Mucosa of descending colon (tissue), 3 donors: Measurements from ENCODE around the gene POLR2J. TPM values are rescaled to one million over a fixed set of nuclear protein-coding genes. Genes with fewer than 3 reads are reported as not detected.

Experiments
- ATAC-seq: fragments of 200-7000 bp; cut with Tn5 transposase; one replicate; pipeline ENCODE4 v1.9.1; 2020; ENCODE audit warnings: mild to moderate bottlenecking, moderate library complexity
- DNase-seq, 3 donors: peaks; one replicate each; pipeline ENCODE4 v3.0.0-alpha.2; 2020
- H3K36me3 ChIP-seq: fragments of 200-600 bp; one replicate; pipeline ENCODE4 v1.8.0; 2021; ENCODE audit warnings: low read depth, mild to moderate bottlenecking
- H3K4me1 ChIP-seq: fragments of 200-600 bp; one replicate; pipeline ENCODE4 v1.8.0; 2021; ENCODE audit warnings: low read depth, mild to moderate bottlenecking
- H3K4me3 ChIP-seq: fragments of 200-600 bp; one replicate; pipeline ENCODE4 v1.8.0; 2021; ENCODE audit warnings: mild to moderate bottlenecking
- H3K9me3 ChIP-seq: fragments of 200-600 bp; one replicate; pipeline ENCODE4 v1.8.0; 2021; ENCODE audit warnings: mild to moderate bottlenecking
- intact Hi-C, 2 donors: fragments of 100-400 bp; cut with DNase I in 1 of 2; cut with micrococcal nuclease in 1 of 2; formaldehyde crosslinking; loops; one replicate each; pipeline versions ENCODE4 v1.11.0 to v1.11.1; 2022; cut with DNase I, micrococcal nuclease
- total RNA-seq, 3 donors: library from RNA; stranded (reverse); fragmentation: NEBNext Ultra II Directional in 2 of 3; extraction: Animal tissue kit (Norgen Biotek cat#: 25700) in 2 of 3; gene quantifications; one replicate each; pipeline versions ENCODE4 v1.2.1 to v1.2.4, GENCODE V29; 2021 to 2023
- TF ChIP-seq, protein P1 (sequence below): fragments of 200-600 bp; IDR thresholded peaks from one replicate; pipeline ENCODE4 v1.8.0; 2022; ENCODE audit warnings: antibody characterized with exemption, mild to moderate bottlenecking
- donor health status: DM: no; HTN: no; CAD: no; lungs with moderate emphysema.
- donor health status: DM: no; HTN: no; CAD: no.
- donor health status: DM: no; HTN: yes; CAD: no.

Gene POLR2J
- total RNA-seq, 3 donors from 2014 or later: 44.0 to 59.3 (median 45.6) TPM

DNA sequence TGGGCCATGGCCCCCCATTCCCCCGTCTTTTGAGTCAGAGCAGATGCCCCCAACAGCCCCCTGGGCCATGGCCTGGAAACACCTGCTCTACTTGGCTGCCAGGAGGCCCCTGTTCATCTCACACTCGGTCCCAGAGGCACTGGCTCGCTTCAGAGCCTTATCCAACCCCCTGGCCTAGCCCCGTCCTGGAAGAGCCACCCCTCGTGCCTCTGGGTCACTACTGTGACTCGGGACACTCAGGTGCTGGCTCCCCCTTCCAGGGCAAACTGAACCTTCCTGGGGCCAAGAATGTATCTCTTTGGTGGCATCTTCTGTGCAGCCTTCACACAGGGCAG lies 7.0 kb downstream of the POLR2J start:
- H3K4me1 ChIP-seq: peaks cover 11% of the 10 kb centered on the region
- no peaks in the 10 kb centered on the region for H3K36me3 ChIP-seq
- intact Hi-C loops: no loop called here
- ATAC-seq: no peak
- DNase-seq: peak in 1 of 3 donors; percentile 42
- no peaks in the 10 kb centered on the region for H3K9me3 ChIP-seq
- TF ChIP-seq, protein P1, sequence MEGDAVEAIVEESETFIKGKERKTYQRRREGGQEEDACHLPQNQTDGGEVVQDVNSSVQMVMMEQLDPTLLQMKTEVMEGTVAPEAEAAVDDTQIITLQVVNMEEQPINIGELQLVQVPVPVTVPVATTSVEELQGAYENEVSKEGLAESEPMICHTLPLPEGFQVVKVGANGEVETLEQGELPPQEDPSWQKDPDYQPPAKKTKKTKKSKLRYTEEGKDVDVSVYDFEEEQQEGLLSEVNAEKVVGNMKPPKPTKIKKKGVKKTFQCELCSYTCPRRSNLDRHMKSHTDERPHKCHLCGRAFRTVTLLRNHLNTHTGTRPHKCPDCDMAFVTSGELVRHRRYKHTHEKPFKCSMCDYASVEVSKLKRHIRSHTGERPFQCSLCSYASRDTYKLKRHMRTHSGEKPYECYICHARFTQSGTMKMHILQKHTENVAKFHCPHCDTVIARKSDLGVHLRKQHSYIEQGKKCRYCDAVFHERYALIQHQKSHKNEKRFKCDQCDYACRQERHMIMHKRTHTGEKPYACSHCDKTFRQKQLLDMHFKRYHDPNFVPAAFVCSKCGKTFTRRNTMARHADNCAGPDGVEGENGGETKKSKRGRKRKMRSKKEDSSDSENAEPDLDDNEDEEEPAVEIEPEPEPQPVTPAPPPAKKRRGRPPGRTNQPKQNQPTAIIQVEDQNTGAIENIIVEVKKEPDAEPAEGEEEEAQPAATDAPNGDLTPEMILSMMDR: no peak
- H3K4me3 ChIP-seq: no peak overlapping the region

DNA sequence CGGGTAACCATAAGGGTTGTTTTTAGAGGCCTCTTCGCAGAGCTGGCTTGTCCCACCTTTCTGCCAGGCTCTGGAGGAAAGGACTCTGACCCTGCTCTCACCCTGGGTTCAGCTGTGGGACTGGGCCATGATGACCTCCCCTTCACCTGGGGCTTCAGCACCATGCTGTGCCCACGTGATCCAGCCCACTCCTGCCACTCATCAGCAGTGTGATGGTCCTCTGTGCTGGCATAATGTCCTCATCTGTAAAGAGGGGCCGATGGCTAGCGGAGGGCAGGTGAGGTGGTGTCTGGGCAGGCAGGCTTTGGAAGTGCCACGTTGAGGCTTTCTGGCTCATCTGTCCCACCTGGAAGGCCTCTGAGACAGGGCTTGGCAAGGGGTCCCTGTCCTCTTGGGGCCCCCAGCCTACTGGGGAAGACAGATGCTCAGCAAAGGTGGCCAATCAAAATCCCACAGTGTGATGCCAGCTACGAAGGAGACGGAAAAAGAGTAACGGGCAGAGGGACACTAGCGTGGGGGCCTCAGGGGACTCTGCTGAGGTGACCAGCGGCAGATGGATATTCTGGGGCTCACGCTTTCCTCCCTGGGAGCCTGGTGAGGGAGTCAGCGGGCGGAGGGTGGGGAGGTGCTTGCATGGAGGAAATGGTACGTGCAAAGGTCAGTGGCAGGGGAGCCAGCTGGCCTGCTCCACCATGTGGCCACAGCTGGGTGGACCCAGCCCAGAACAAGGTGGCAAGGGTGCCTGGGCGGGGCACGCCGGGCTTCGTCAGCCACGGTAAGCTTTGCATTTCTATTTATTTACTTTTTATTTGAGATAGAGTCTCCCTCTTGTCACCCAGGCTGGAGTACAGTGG lies 8.5 kb downstream of the POLR2J start:
- peak; percentile 91 for ATAC-seq
- Histone ChIP-seq H3K36me3 (no peaks in the 10 kb centered on the region), H3K4me3 (no peak overlapping the region), H3K9me3 (no peaks in the 10 kb centered on the region), H3K4me1 (peaks cover 11% of the 10 kb centered on the region)
- TF ChIP-seq, protein P1: no peak
- DNase-seq: peak; percentile 86 to 89 (median 87)
- intact Hi-C loops: no loop called here

DNA sequence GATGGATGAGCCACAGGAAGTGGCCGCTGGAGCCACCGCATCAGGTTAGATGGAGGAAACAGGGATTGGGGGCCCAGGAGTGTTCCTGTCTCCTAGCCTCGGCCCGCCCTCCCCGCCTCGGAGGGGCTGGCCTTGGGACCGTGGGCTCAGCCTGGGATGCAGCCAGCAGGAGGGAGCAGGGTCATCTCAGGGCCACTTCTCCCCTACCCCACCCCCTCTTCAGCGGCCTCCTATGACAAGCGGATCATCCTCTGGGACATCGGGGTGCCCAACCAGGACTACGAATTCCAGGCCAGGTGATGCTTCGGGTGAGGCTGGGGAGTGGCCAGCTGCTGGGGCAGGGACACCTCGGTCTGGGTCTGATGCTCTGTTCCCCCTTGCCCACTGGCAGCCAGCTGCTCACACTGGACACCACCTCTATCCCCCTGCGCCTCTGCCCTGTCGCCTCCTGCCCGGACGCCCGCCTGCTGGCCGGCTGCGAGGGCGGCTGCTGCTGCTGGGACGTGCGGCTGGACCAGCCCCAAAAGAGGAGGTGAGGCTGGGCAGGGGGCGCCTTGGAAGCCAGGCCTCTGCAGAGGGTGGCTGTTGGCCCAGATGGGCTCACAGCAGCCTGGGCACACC lies 9.3 kb downstream of the POLR2J start:
- DNase-seq (peak in 2 of 3 donors; percentile 33 to 48), ATAC-seq (no peak)
- no peak overlapping the region for H3K4me3 ChIP-seq
- H3K36me3 ChIP-seq: no peaks in the 10 kb centered on the region
- TF ChIP-seq, protein P1: no peak
- intact Hi-C loops: no loop called here
- H3K4me1 ChIP-seq: peaks cover 11% of the 10 kb centered on the region
- no peaks in the 10 kb centered on the region for H3K9me3 ChIP-seq

DNA sequence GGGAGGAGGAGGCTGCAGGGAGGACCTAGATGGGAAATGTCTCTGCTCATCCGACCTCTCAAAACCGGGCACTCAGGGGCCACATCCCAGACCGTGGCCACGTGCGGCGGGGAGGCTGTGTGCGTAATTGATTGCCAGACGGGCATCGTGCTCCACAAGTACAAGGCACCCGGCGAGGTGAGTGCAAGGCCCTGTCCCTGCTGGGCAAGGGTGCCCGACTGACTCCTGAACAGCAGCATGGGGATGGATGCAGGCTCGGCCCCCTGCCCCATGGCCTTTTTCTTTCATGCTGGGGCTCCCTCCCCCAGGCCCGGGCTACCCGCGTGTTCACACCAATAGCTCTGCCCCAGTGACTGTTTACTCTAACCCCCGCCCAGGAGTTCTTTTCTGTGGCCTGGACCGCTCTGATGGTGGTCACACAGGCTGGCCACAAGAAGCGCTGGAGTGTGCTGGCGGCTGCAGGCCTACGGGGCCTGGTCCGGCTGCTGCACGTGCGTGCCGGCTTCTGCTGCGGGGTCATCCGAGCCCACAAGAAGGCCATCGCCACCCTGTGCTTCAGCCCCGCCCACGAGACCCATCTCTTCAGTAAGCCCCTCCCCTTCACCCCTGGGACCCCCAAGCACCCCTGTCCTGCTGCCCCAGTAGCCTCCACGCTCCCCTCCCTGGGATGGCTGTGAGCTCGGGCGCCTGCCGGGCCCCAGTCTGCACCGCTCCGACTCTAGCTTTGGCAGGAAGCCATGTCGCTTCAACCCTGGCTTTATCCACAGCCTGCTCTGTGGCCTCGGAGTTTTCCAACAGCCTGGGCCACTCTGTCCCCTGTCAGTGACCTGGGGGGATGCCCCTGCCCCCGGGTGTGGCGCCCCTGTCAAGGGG lies 10.0 kb downstream of the POLR2J start:
- no peaks in the 10 kb centered on the region for H3K9me3 ChIP-seq
- intact Hi-C loops: no loop called here
- H3K4me1 ChIP-seq: peaks cover 16% of the 10 kb centered on the region
- no peak overlapping the region for H3K4me3 ChIP-seq
- peak in 2 of 3 donors; percentile 30 to 56 for DNase-seq
- H3K36me3 ChIP-seq: no peaks in the 10 kb centered on the region
- TF ChIP-seq, protein P1: no peak
- ATAC-seq: no peak

DNA sequence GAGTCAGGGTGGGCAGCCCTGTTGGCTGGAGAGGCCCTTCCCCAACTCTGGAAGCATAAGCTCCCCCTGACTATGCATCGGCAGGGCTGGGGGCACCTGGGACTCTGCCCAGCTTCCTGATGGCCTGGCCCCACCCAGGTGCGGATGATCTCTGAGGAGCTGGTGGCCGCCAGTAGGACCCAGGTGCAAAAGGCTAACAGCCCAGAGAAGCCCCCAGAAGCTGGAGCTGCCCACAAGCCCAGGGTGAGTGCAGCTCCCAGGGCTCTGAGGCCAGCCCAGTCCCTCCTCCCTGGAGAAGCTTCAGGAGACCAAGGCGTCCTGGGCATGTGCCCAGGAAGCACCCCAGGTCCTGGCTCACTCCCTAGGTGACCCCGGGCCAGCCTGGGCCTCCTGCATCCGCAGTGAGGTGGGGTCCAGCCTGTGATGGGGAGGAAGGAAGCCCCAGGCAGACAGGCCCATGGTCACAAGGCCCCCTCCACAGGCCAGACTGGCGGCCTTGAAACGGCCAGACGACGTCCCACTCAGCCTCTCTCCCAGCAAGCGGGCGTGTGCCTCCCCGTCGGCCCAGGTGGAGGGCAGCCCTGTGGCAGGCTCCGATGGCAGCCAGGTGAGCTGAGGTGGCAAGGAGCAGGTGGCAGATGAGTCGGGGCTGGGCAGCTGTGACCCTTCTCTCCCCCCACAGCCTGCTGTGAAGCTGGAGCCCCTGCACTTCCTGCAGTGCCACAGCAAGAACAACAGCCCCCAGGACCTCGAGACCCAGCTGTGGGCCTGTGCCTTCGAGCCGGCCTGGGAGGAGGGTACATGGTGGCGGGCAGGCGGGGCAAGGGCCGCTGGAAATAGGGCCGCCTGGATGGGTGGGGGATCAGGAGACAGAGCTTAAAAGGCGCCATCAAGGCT lies 10.9 kb downstream of the POLR2J start:
- Histone ChIP-seq H3K9me3 (no peaks in the 10 kb centered on the region), H3K4me1 (peaks cover 20% of the 10 kb centered on the region), H3K4me3 (no peak overlapping the region), H3K36me3 (no peaks in the 10 kb centered on the region)
- intact Hi-C loops: no loop called here
- DNase-seq (peak in 1 of 3 donors; percentile 51), ATAC-seq (no peak)
- TF ChIP-seq, protein P1: no peak
